Uterus (tissue), 2 donors: ENCODE measurements around the gene ADAMTS9.

ENCODE experiments used
- POLR2A ChIP-seq, 2 donors: fragments of 450-650 bp; IDR thresholded peaks; one replicate each; pipeline ENCODE4 v1.6.1; 2016; ENCODE audit warnings: antibody characterized with exemption in 2 of 2, mild to moderate bottlenecking in 1 of 2, moderate library complexity in 1 of 2
- TF ChIP-seq, protein P1 (sequence below), 4 experiments: fragments of 200-600 bp in 2 of 4; fragments of 450-650 bp in 2 of 4; sonication (generic) in 2 of 4; IDR thresholded peaks; one replicate each; pipeline ENCODE4 v1.5.1; 2016 to 2019; ENCODE audit warnings: antibody characterized with exemption in 4 of 4, mild to moderate bottlenecking in 2 of 4, moderate library complexity in 1 of 4

DNA sequence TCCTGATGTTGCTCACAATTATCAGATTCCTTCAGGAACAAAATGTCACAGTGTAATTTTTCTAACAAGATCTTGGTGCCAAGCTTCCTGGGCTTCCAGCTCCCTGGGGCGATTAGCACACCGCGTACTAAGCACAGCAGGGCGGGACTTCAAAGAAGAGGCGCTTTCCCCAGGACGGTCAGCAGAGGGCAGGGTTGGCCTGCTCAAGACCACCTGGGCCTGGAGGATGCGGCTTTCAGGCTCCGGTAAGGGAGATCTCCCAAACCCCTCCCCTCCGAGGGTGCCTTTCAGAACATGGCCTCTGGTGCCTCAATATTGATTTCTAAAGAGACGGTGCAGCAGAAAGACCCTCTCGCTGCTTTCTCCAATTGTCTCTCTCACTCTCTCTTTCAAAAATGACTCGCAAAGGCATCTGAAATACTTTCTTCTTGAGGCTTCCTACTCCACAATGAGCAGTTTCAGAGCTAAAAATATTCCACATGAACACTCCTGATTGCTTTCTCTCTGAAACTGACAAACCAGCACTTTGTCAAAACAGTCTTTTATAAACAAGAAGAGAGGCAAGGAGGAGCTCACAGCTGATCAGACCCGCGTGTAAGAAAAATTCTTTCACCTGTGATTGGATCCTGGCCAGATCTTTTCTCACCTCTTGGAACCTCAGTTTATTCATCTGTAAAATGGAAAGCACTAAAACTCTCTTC is 154.0 kb downstream of the ADAMTS9 start:
- TF ChIP-seq, protein P1, sequence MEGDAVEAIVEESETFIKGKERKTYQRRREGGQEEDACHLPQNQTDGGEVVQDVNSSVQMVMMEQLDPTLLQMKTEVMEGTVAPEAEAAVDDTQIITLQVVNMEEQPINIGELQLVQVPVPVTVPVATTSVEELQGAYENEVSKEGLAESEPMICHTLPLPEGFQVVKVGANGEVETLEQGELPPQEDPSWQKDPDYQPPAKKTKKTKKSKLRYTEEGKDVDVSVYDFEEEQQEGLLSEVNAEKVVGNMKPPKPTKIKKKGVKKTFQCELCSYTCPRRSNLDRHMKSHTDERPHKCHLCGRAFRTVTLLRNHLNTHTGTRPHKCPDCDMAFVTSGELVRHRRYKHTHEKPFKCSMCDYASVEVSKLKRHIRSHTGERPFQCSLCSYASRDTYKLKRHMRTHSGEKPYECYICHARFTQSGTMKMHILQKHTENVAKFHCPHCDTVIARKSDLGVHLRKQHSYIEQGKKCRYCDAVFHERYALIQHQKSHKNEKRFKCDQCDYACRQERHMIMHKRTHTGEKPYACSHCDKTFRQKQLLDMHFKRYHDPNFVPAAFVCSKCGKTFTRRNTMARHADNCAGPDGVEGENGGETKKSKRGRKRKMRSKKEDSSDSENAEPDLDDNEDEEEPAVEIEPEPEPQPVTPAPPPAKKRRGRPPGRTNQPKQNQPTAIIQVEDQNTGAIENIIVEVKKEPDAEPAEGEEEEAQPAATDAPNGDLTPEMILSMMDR (IDR thresholded peaks at IDR 0.05), result peak; percentile 88 to 94 (median 90)
- no peak for TF ChIP-seq POLR2A (IDR thresholded peaks at IDR 0.05)
